ENCODE data around the gene ZNF791.

Gene ZNF791

GRCh38 chr19:12581100-12581499, 29.6 kb upstream of the ZNF791 start:
- no peak for DNase-seq (ENCODE audit: low read depth)
- no peak overlapping the region for H3K4me3 ChIP-seq (ENCODE audit: low read length)
- no peak for TF ChIP-seq CTCF (conservative IDR thresholded peaks at IDR 0.05; ENCODE audit: low read length)

- no peak overlapping the region for H3K4me3 ChIP-seq (ENCODE audit: low read length)
- no peak for TF ChIP-seq CTCF (conservative IDR thresholded peaks at IDR 0.05; ENCODE audit: low read length)
- no peak for DNase-seq (ENCODE audit: low read depth)
Observed at GRCh38 chr19:12596485-12596884, 14.2 kb upstream of the ZNF791 start.

- no peak overlapping the region for H3K4me3 ChIP-seq (ENCODE audit: low read length)
- TF ChIP-seq CTCF (conservative IDR thresholded peaks at IDR 0.05; ENCODE audit: low read length) = no peak
- DNase-seq (ENCODE audit: low read depth) = no peak
Observed at GRCh38 chr19:12596927-12597548, 13.7 kb upstream of the ZNF791 start.

GRCh38 chr19:12597594-12597993, 13.1 kb upstream of the ZNF791 start:
- no peak for DNase-seq (ENCODE audit: low read depth)
- H3K4me3 ChIP-seq (ENCODE audit: low read length) = no peak overlapping the region
- TF ChIP-seq CTCF (conservative IDR thresholded peaks at IDR 0.05; ENCODE audit: low read length) = no peak

- no peak for TF ChIP-seq CTCF (conservative IDR thresholded peaks at IDR 0.05; ENCODE audit: low read length)
- no peak overlapping the region for H3K4me3 ChIP-seq (ENCODE audit: low read length)
- peak; percentile 36 for DNase-seq (ENCODE audit: low read depth)
Observed at GRCh38 chr19:12603714-12604113, 7.0 kb upstream of the ZNF791 start.

- no peak for DNase-seq (ENCODE audit: low read depth)
- H3K4me3 ChIP-seq (ENCODE audit: low read length) = no peak overlapping the region
- no peak for TF ChIP-seq CTCF (conservative IDR thresholded peaks at IDR 0.05; ENCODE audit: low read length)
Observed at GRCh38 chr19:12606796-12607195, 3.9 kb upstream of the ZNF791 start.

GRCh38 chr19:12607631-12608030, 3.1 kb upstream of the ZNF791 start:
- DNase-seq (ENCODE audit: low read depth) = no peak
- no peak overlapping the region for H3K4me3 ChIP-seq (ENCODE audit: low read length)
- TF ChIP-seq CTCF (conservative IDR thresholded peaks at IDR 0.05; ENCODE audit: low read length) = no peak

All from AG10803 (cell line).